ENCODE data around the gene GPRC5C. TPM values are rescaled to one million over a fixed set of nuclear protein-coding genes. Genes with fewer than 3 reads are reported as not detected.

The GPRC5C gene
- polyA plus RNA-seq, 1 donor from 2014 or later: 12.8 TPM

- no peak for TF ChIP-seq POLR2AphosphoS5 (IDR thresholded peaks at IDR 0.05)
- no peak for TF ChIP-seq REST (IDR thresholded peaks at IDR 0.05; ENCODE audit: borderline replicate concordance)
- TF ChIP-seq RAD21 (conservative IDR thresholded peaks at IDR 0.05): no peak
- no peak for TF ChIP-seq MXI1 (conservative IDR thresholded peaks at IDR 0.05; ENCODE audit: poor library complexity, severe bottlenecking)
- TF ChIP-seq CTCF (IDR thresholded peaks at IDR 0.05; ENCODE audit: poor library complexity, severe bottlenecking): no peak
- no peak for TF ChIP-seq TAF1 (IDR thresholded peaks at IDR 0.05; ENCODE audit: low read depth)
- no peak for TF ChIP-seq SMC3 (conservative IDR thresholded peaks at IDR 0.05; ENCODE audit: poor library complexity)
- no peak for TF ChIP-seq EZH2 (IDR thresholded peaks at IDR 0.05; ENCODE audit: borderline replicate concordance, insufficient read depth, low read length, poor library complexity, severe bottlenecking)
- no peak for TF ChIP-seq EP300 (conservative IDR thresholded peaks at IDR 0.05; ENCODE audit: poor library complexity, severe bottlenecking)
Measured at GRCh38 chr17:74445158-74445557, 13.3 kb downstream of the GPRC5C start.

GRCh38 chr17:74446551-74447500 is 14.9 kb downstream of the GPRC5C start:
- no peaks in the 10 kb centered on the region for H3K36me3 ChIP-seq (ENCODE audit: insufficient read depth, low read length)
- no peaks in the 10 kb centered on the region for H3K9me3 ChIP-seq (ENCODE audit: low read length)
- H3K9me2 ChIP-seq (ENCODE audit: insufficient read depth, low read length): no peaks in the 10 kb centered on the region
- TF ChIP-seq EP300 (conservative IDR thresholded peaks at IDR 0.05; ENCODE audit: poor library complexity, severe bottlenecking): no peak
- TF ChIP-seq SMC3 (conservative IDR thresholded peaks at IDR 0.05; ENCODE audit: poor library complexity): no peak
- TF ChIP-seq TAF1 (IDR thresholded peaks at IDR 0.05; ENCODE audit: low read depth): no peak
- no peak for TF ChIP-seq RAD21 (conservative IDR thresholded peaks at IDR 0.05)
- TF ChIP-seq CTCF (IDR thresholded peaks at IDR 0.05; ENCODE audit: poor library complexity, severe bottlenecking): no peak
- TF ChIP-seq REST (IDR thresholded peaks at IDR 0.05; ENCODE audit: borderline replicate concordance): no peak
- no peak overlapping the region for H3K27ac ChIP-seq (ENCODE audit: low read length)
- no peak overlapping the region for H3K4me3 ChIP-seq (ENCODE audit: low read length)
- no peaks in the 10 kb centered on the region for H3K27me3 ChIP-seq (ENCODE audit: insufficient read depth, low read depth, low read length)
- no peaks in the 10 kb centered on the region for H3K79me2 ChIP-seq (replicated peaks; ENCODE audit: insufficient read depth, low read length)
- H3K4me2 ChIP-seq (ENCODE audit: low read length): no peak overlapping the region
- no peak overlapping the region for H3K9ac ChIP-seq (ENCODE audit: low read length)
- no peaks in the 10 kb centered on the region for H4K20me1 ChIP-seq (ENCODE audit: insufficient read depth)
- H3F3A ChIP-seq (ENCODE audit: insufficient read depth, low read length, poor library complexity, severe bottlenecking): no peaks in the 10 kb centered on the region
- H2AFZ ChIP-seq (ENCODE audit: low read depth, low read length): no peak overlapping the region

More at GRCh38 chr17:74445158-74445557, 13.3 kb downstream of the GPRC5C start:
- Histone ChIP-seq H3K9me2 (ENCODE audit: insufficient read depth, low read length) (no peaks in the 10 kb centered on the region), H3F3A (ENCODE audit: insufficient read depth, low read length, poor library complexity, severe bottlenecking) (no peaks in the 10 kb centered on the region), H2AFZ (ENCODE audit: low read depth, low read length) (no peak overlapping the region), H3K27me3 (ENCODE audit: insufficient read depth, low read depth, low read length) (no peaks in the 10 kb centered on the region), H3K79me2 (replicated peaks; ENCODE audit: insufficient read depth, low read length) (no peaks in the 10 kb centered on the region), H3K4me3 (ENCODE audit: low read length) (no peak overlapping the region), H3K4me2 (ENCODE audit: low read length) (no peak overlapping the region), H3K27ac (ENCODE audit: low read length) (no peak overlapping the region), H4K20me1 (ENCODE audit: insufficient read depth) (no peaks in the 10 kb centered on the region), H3K9me3 (ENCODE audit: low read length) (no peaks in the 10 kb centered on the region), H3K9ac (ENCODE audit: low read length) (no peak overlapping the region), H3K36me3 (ENCODE audit: insufficient read depth, low read length) (no peaks in the 10 kb centered on the region)

Measured in neural cell (in vitro differentiated cells).